Posterior cingulate gyrus (tissue), 11 donors: ENCODE data around the gene BOLL.
"Not testable (repeated sequence)": the region's sequence is repeated elsewhere in the genome, so short reads cannot be mapped to it uniquely, and the experiment has no call there.

Experiments used
- DNase-seq, 10 donors: peaks; one replicate each; pipeline versions ENCODE4 v3.0.0 to v3.0.0-alpha.2; 2020 to 2021; ENCODE audit warnings: mixed read lengths in 3 of 10
- intact Hi-C: fragments of 100-400 bp; cut with DNase I; formaldehyde crosslinking; loops from one replicate; pipeline ENCODE4 v1.15.1; 2023

The BOLL gene, protein sequence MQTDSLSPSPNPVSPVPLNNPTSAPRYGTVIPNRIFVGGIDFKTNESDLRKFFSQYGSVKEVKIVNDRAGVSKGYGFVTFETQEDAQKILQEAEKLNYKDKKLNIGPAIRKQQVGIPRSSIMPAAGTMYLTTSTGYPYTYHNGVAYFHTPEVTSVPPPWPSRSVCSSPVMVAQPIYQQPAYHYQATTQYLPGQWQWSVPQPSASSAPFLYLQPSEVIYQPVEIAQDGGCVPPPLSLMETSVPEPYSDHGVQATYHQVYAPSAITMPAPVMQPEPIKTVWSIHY

DNA sequence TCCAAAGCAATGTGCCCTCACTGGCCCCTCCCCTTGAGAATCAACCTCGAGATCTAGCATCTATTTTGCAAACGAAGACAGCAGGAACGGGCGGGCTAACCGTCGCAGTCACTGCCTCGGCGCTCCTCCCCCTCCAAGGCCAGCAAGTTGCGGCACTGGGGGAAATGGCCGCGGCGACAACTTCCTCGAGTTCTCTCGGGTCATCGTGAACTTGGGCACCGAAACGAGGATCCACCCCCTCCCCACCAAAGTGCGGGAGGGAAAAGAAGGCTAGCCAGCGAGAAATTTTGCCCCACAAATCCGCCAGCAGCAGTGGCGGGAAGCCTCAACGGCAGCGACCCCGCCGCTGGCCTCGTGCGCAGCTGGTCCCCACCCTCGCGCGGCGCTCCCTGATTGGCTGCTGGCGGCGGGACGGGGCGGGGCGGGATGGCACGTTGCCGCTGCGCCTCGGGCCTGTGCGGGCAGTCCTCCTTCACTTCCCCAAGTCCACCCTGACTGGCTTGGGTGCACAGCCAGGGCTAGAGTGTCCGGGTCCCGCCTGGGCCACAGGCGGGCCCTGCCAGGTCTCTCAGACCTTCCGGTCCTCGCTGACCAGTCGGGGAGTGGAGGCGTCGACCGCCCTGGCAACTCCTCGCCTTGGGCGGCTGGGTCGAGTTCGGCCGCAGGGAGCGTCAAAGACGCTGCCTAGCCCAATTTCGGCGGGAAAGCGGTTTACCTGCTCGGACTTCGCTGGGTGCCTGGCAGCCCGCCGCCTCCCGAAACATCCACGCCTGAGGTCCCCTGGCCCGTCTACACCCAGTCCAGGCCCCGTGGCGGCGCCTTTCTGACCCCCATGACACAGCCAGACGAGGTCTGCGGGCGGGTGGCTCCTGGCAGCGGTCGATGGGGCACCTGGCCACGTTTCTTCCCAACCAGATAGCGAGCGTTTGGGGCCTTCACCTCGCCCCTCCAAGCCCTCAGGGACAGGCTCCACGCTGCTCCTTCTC is at the start of gene BOLL:
TSS of gene BOLL (minus strand) at position 364 of the 986 bp plus-strand sequence. CDS start 3,469 bp downstream, outside the sequence.
- intact Hi-C loops = no loop called here
- peak in 2 of 10 donors; percentile 72 to 78 for DNase-seq

DNA sequence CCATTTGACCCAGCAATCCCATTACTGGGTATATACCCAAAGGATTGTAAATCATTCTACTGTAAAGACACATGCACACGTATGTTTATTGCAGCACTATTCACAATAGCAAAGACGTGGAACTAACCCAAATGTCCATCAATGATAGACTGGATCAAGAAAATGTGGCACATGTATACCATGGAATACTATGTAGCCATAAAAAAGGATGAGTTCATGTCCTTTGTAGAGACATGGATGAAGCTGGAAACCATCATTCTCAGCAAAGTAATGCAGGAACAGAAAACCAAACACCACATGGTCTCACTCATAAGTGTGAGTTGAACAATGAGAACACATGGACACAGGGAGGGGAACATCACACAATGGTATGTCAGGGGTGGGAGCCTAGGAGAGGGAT is 49.7 kb upstream of the BOLL start:
- DNase-seq, intact Hi-C loops: not testable (repeated sequence)

DNA sequence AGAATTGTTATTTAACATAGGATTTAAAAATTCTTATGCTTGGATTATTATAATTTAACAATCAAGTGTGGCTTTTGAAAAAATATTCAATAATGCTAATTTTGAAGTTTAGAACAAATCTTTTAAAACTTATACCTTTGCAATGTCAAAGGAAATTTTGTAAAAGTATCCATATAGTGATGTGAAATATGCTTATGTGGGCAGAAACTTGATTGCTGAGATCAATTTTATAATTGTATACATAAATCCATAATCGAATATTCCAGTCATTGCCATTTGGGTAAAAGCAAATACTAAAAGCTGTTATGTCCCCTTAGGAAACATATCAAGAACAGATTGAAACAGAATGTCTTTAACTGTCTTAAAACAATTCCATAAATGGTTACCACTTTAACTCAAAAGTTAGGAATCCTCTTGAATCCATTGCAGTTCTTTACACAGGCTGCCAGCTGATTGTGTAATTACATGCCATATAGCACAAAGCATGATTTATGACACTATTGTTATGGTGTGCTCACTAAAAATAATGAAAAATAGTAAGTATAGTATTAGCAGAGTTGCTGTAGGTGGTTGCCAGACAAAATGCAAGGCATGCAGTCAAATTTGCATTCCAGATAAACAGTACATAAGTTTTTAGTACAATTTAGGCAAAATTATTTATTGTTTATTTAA is 43.5 kb upstream of the BOLL start:
- no peak for DNase-seq
- intact Hi-C loops = no loop called here

DNA sequence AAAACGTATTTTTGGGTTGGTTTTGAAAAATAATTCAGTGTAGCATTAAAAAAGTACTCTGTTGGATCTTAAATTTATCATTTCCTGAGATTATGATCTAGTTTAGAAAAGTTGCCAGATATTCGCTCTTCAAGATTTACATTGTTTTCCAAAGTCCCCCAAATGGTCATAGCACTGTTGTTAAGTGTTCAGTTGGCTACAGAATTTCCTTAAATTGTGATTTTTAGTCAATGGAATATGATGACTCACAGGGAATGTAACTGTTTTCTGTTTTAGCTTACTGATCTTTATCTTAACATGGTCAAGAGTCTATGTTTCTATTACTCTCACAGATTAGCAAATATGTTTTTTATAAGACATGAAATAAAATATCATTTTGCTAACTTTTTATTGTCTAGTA is 42.5 kb upstream of the BOLL start:
- no peak for DNase-seq
- intact Hi-C loops = no loop called here

DNA sequence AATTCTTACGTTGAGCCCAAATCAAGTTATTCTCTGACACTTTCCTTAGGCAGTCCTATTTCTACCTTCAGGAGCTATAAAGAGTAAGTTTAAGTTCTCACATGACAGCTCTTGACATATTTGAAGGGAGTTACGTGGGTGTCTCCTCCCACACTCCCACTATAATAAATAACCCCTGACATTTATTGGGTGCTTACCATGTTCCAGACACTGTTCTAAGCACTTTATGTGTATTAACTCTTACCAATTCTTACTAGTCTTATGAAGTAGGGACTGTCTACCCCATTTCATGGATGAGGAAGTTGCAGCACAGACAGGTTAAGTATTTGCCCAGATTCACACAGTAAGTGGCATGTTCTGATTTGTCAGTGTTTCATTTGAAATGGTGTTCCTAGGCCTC is 37.2 kb upstream of the BOLL start:
- intact Hi-C loops = no loop called here

DNA sequence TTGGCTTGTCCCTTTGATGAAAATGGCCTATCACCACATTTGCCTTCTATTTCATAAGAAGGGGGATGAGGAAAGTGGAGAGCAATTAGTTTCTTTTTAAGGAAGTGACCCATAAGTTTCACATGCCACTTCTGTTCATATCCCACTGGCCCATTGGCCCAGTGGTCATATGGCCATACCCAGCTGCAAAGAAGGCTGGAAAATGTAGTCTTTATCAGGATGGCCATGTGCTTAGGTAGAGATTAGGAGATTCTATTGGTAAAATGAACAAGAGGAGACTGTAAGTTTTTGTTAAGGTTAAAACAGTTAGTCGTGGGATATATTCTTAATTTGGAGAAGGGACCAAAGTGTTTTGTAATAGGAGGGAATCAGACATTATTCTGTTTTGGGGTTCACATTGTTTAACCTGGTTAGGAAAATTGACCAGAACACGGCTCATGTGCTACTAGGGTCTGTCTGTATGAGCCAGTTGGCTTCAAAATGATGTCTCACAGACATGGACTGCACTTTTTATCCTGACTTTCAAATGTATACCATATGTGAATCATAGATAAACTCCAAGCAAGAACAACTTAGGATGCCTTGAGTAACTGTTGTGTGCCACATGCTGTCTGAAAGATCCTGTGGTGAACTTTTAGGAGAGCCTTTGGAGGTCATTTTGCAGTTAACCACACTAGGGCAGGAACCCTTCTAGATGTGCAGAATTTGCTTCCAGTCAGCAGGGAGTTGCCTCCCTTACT is 36.6 kb upstream of the BOLL start:
- intact Hi-C loops = no loop called here
- no peak for DNase-seq

More for the DNA sequence above, 37.2 kb upstream of the BOLL start:
- DNase-seq = no peak

DNA sequence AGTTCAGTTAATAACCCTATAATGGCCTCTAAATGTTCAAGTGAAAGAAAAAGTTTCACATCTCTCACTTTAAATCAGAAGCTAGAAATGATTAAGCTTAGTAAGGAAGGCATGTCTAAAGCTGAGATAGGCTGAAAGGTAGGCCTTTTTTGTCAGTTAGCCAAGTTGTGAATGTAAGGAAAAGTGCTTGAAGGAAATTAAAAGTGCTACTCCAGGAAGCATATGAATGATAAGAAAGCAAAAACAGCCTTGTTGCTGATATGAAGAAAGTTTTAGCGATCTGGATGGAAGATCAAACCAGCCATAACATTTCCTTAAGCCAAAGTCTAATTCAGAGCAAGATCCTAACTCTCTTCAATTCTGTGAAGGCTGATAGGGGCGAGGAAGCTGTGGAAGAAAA is 29.4 kb upstream of the BOLL start:
- intact Hi-C loops = no loop called here
- no peak for DNase-seq

DNA sequence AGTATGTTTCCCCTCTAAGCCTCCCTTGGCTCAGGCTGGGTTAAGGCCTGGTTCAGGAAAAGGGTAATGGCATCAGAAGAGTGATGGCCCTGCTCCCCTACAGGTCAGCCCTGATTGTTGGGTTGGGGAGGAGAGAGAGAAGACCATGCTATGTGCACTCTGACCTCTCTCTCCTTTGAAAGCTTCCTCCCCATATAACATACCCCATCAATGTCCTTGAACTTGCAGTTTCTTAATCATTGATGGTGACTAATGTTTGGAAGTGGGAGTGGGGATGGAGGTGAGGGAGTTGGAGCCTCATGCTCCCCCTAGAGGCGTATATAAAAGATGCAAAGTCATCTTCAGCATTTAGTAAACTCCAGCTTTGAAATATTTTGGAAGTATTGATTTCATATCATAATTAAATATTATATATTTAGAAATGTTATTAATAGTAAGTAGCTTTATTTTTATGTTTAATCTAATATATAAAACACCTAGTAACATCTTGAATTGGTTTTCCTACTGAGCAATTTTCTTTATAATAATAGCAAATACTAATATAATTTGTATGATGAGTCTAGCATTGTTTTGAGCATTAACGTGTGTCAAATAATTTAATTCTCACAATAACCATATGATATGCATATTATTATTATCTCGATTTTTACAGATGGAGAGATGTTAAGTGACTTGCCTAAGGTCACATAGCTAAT is 28.1 kb upstream of the BOLL start:
- no peak for DNase-seq
- intact Hi-C loops = no loop called here

DNA sequence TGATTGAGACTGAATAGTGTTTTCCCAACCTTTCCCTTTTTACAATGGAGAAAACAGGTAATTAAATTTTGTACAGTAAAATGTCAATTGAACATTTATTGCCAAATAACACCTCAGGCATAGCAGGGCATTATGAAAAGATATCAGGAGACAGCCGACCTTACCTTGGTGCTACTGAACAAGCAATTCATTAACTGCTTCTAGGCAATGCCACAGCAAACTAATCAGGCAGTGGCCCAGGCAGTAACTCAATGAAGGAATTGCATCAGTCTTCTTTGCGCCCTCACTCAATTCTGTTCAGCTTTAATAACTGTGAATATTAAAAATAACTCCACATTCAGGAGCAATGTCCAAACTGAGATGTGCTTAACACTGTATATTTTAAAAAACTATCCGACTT is 25.4 kb upstream of the BOLL start:
- no peak for DNase-seq
- intact Hi-C loops = no loop called here

DNA sequence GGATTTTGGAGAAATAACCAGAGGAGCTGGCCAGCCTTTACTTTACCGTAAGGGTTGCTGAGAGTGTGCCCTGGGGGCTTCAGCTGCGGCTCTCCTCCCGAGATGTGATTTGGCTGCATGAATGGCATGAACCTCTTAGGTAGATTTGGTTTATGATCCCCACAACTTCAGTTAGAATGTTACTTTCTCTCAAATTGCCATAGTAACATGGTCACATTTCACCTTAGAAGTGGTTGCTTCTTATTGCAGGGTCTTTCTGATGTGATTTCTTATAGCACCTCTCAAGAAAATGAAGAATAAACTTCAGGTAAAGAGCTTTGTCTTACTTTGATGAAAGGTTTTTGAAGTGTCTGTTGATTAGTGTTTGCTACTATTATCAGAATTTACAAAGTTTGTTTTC is 24.9 kb upstream of the BOLL start:
- intact Hi-C loops = no loop called here
- peak in 1 of 10 donors; percentile 34 for DNase-seq

DNA sequence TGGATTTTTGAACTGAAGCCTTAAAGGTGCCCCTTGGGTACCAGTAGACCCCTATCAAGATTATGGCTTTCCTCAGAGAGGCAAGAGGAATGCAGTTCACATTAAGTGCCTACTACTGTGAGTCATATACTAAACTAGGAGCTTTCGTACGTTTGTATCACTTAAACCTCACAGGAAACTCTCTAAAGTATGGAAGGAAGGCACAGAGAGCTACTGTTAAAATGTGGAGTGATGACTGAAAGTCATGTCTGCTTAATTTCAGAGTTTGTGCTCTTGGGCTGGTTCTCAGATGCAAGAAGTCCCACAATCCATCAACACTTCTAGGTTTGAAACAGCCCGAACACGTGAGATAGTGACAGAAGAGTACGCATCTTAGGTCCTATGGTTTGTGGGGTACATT is 23.9 kb upstream of the BOLL start:
- intact Hi-C loops = loop anchor here (5.0 kb wide), 1 partner anchor 243 kb away; no protein-coding TSS in a partner anchor

DNA sequence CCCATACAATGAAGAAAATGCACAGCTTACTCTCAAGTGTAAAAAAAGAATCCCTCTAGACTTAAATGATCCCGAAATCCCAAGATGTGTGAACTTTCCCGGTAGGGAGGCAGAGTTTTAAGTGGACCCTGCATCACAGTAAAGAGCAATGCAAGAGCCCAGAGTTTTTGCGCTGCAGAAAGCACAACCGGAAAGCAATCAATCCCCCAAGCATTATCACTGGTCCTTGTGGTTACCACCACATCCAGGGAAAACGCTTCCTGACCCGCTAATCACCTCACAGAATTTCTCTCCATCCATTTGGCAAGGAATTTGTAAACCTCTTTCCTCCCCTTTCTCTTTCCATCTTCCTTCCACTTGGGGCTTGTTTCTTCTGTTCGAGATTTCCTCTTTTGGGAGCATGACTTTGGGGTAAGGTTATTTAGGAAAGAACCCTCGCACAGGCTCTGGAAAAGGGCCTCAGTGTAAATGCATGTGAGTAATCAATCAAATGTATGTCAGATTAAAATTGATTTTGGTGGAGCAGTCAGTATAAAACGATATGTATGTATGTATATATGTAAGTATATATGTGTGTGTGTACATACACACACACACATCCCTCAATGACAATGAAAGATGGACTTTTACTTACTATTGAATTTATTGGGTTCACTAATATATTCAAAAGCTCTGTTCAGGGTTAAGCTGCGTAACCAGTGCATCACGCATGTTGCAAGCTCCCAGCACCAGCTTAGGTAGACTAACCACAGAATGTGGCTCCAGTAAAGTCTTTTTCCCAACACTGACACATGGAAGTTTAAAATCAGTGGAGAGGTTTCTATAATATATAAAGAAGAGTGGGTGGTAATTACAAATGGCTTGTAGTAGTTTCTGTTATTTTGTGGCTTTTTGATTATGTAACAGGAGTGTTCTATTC is 20.9 kb upstream of the BOLL start:
- no peak for DNase-seq
- intact Hi-C loops = loop anchor here (5.0 kb wide), 1 partner anchor 246 kb away; no protein-coding TSS in a partner anchor

More for the DNA sequence above, 23.9 kb upstream of the BOLL start:
- DNase-seq = no peak

DNA sequence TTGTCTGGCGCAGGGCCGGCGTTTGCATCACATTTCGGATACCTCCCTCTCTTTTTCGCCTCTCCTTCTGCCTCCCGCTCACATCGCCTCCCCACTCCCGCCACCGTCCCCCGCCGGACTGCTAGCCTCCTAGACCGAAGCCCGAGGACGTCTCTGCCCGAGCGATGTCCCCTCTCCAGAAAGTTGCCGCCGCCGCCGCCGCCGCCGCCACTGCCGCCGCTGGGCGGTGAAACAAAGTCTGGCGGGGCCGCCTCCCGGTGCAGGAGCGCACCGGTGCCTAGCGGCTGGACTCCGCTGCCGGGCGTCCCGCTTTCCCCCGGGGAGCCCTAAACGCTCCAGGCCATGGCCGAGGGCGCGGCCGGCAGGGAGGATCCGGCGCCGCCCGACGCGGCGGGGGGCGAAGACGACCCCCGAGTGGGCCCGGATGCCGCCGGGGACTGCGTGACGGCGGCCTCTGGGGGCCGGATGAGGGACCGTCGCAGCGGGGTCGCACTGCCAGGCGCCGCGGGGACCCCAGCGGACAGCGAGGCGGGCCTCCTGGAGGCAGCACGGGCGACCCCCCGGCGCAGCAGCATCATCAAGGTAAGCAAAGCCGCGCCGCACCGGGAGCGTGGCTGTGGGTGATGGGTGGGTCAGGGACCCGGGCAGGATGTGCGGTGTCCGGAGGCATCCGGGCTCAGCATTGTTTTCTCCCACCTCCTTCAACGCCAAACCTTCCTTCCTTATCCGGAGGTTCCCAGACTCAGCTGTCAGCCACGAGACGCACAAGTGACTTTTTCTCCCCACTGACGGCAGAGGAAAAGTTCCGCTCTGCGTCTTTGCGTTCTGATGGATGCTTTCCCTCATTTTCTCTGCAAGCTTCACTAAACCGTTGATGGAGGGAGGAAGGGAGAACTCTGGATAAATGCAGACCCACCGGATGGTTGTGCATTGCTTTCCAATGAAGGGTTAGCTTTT is 19.9 kb upstream of the BOLL start:
- intact Hi-C loops = loop anchor here (1.0 to 5.0 kb wide), 3 partner anchors 247 to 491 kb away; no protein-coding TSS in a partner anchor
- peak in 7 of 10 donors; percentile 31 to 90 (median 47) for DNase-seq

DNA sequence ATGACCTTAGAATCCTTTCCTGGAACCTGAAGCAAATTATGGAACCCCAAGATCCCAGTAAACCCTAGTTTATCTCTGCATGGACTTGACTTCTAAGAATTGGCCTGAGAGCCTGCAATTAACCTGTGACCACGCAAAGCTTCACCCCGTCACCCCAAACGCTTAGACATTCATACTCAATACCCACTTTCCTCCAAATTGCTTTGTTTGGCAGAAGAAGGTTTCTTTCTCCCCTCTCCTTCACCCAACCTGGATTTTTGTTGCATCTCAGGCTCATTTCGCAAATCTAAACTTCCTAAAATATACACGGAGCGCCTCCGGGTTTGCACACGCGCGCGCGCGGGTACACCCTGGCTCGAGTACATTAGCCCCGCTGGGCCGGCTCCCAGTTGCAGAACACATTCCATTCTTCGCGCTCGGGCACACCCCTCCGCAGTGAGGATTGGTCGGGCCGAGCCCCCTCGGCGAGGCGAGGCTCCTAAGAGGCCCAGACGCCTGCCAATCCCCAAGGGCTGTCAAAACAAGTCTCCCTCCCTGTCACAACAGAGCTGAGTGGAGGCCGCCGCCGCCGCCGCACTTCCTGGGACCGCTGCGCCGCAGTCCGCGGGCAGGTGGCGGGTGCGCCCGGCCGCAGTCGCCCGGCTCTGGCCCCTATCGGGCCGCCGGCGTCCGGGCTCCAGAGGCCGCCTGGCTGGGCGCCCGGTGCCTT is 19.1 kb upstream of the BOLL start, which contains the start of gene PLCL1:
TSS of gene PLCL1 (plus strand) at position 545 of the 709 bp plus-strand sequence.
- intact Hi-C loops = loop anchor here (1.0 to 5.0 kb wide), 2 partner anchors 323 to 492 kb away; no protein-coding TSS in a partner anchor
- DNase-seq = peak; percentile 94 to 99 (median 96)

DNA sequence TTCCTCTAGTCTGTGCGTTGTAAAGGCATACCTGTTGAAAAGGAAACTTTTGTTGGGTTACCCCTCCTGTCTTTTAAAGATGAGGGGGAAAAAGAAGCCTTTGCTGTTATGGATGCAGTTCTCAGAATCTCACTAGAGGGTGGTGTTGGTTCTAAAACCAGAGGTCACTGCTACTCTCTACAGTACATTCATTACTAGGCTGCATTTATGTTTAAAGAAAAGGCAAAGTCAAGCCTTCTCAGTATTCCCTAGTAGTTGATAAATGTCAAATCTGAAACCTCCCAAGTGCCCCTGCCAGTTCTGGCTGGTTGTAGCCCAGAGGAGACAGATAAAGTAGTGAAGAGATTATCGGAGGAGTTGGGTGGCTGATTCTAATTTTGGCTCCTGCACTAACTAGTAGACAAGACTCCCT is 17.9 kb upstream of the BOLL start:
- intact Hi-C loops = loop anchor here (5.0 kb wide), 1 partner anchor 324 kb away; no protein-coding TSS in a partner anchor
- DNase-seq = peak in 1 of 10 donors; percentile 10

DNA sequence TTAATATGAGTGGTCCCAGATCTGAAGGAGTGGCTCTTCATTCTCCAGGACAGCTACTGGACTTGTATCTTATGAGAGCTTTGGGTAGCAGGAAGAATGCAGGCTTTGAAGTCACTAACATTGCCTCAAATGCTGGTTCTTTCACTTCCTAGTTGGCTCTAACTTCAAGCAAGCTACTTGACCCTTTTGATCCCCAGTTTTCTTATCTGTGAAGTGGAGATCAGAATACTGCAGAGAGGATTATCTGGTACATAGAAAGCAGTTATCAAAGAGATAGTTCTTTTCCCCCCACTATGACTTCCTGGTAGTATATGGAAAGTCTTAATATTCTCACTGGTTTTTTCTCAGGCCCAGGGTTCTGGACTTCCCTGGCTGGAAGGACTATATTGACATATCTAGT is 15.9 kb upstream of the BOLL start:
- DNase-seq = no peak
- intact Hi-C loops = loop anchor here (5.0 kb wide), 1 partner anchor 326 kb away; no protein-coding TSS in a partner anchor
